GM18951 (cell line): Measurements from ENCODE around the gene MT1B.

ENCODE experiments used
- POLR2A ChIP-seq: IDR thresholded peaks from 4 replicates; pipeline ENCODE4 v1.6.1; 2011; ENCODE audit warnings: mild to moderate bottlenecking; ENCODE audit not compliant: insufficient read length, insufficient read depth; ENCODE audit errors: extremely low read depth
- in situ Hi-C: fragments of 300-500 bp; cut with MboI; formaldehyde crosslinking; loops from one replicate; pipeline ENCODE4 v1.12.0; 2022; ENCODE audit warnings: low sequenced_read_pairs, mixed read lengths, inconsistent platforms; ENCODE audit not compliant: unreplicated experiment

Gene MT1B

DNA sequence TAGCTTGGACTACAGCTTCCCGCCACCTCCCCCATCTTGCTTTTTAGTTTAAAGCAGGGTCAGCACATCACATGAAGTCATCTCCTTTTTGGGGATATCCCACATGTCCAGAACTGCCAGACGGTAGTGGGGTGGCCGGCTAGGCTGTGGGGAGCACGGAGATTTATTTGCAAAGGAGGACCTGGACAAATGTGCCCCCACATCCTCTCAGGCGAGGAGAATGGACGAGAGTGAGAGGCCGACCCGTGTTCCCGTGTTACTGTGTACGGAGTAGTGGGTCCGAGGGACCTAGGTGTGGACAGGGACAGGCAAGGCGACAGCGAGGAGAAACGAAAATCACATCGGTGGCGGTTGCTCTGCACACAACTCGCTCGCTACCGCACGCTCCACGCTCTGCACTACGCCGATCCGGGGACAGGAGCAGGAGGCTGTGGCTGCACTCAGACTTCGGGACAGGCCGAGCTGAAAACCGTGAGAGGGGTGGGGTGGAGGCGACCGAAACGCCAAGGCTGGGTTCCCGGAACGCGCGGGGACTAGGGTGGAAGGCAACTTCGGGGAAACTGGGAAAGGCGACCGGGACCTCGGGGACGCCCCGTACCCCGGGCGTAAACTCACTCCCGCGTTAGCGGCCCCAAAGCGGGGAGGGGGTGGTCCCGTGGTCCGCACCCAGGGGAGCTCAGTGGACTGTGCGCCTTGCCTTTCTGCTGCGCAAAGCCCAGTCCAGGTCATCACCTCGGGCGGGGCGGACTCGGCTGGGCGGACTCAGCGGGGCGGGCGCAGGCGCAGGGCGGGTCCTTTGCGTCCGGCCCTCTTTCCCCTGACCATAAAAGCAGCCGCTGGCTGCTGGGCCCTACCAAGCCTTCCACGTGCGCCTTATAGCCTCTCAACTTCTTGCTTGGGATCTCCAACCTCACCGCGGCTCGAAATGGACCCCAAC, 13.6 kb upstream of the MT1B start, which contains the start of gene MT1A:
TSS of gene MT1A (plus strand) at position 853 of the 937 bp plus-strand sequence. CDS start at position 926, 73 bp downstream.
- in situ Hi-C loops = no loop called here
- TF ChIP-seq POLR2A = no peak

- in situ Hi-C loops = no loop called here
- TF ChIP-seq POLR2A = no peak
These were observed 12.6 kb upstream of the MT1B start for GRCh38 chr16:56639045-56639444.

DNA sequence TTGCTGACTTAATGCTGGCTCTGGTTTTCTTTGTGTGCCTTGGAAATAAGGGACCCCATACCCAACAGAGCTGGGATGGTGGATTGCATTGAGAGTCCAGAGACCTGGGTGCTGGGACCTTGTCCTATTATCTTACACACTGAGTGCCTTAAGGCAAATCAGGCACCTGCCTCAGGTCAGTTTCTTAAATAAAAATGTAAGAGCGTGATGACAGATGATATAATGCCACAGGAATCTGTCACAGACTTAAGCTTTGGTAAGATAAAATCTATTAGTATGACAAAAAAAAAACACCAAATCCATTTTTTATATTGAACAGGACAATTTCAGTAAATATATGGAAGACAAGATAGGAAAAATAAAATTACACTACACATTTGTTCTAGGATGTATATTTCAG, 11.6 kb upstream of the MT1B start:
- TF ChIP-seq POLR2A = no peak
- in situ Hi-C loops = no loop called here

- in situ Hi-C loops = no loop called here
- no peak for TF ChIP-seq POLR2A
These were observed 10.5 kb upstream of the MT1B start for GRCh38 chr16:56641166-56641565.

- in situ Hi-C loops = no loop called here
- TF ChIP-seq POLR2A = no peak
These were observed 8.5 kb upstream of the MT1B start for GRCh38 chr16:56643080-56643778.

- no peak for TF ChIP-seq POLR2A
These were observed 7.9 kb upstream of the MT1B start for GRCh38 chr16:56643833-56644232.

DNA sequence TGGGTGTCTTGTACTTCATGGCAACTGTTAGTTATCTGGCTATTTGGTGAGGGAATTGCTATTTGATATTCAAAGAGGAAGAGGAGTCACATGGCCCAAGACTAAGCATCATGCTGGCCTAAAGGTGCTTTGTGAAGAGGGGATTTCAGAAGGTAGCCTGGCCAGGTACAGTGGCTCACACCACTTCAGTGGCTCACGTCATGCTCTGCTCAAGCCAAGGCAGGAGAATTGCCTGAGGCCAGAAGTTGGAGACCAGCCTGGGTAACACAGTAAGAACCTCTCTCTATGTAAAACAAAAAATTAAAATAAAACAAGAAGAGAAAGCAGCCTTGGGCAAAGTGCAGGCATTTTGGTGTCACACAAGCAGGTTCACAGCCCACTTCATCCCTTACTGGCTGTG, 6.4 kb upstream of the MT1B start:
- in situ Hi-C loops = no loop called here
- no peak for TF ChIP-seq POLR2A

More at GRCh38 chr16:56643833-56644232, 7.9 kb upstream of the MT1B start:
- in situ Hi-C loops = no loop called here

DNA sequence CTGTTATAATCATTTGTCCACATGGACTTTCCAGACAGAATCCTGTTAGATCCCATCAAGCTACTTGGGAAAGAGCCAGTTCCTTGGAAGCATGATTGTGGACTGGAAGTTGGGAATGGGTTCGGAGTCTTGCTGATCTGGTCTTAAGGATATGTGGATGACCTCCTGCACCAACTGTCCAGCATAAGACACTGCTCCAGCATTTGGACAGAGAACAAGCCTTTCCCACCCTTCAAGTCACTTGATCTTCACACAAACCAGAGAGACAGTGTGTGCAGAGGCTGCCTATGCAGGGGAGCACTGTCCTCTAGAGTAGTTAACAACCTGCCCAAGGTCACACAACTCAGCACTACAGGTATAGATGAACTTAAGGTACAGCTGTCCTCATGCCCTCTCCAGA, 5.8 kb upstream of the MT1B start:
- no peak for TF ChIP-seq POLR2A
- in situ Hi-C loops = no loop called here

GRCh38 chr16:56647641-56648431, 3.9 kb upstream of the MT1B start:
- in situ Hi-C loops = no loop called here
- TF ChIP-seq POLR2A = no peak

- in situ Hi-C loops = no loop called here
These were observed 2.4 kb upstream of the MT1B start for GRCh38 chr16:56649271-56649670.

GRCh38 chr16:56649820-56650219, 1.9 kb upstream of the MT1B start:
- in situ Hi-C loops = no loop called here
- TF ChIP-seq POLR2A = no peak

More at GRCh38 chr16:56649271-56649670, 2.4 kb upstream of the MT1B start:
- no peak for TF ChIP-seq POLR2A

- in situ Hi-C loops = no loop called here
- no peak for TF ChIP-seq POLR2A
These were observed 914 bp downstream of the MT1B start for GRCh38 chr16:56652600-56652999.

- no peak for TF ChIP-seq POLR2A
- in situ Hi-C loops = no loop called here
These were observed 1.5 kb downstream of the MT1B start for GRCh38 chr16:56653218-56653617.
